ENCODE measurements around the gene FNIP1.
"Not testable (repeated sequence)": the region's sequence is repeated elsewhere in the genome, so short reads cannot be mapped to it uniquely, and the experiment has no call there.

The FNIP1 gene

GRCh38 chr5:131684595-131684994 is 112.2 kb downstream of the FNIP1 start:
- in situ Hi-C loops (cut with HindIII; ENCODE audit: low sequenced_read_pairs) = no loop called here
- H3K4me3 ChIP-seq (ENCODE audit: low read depth, low read length) = no peak overlapping the region
- DNase-seq (ENCODE audit: low read depth, low spot score) = no peak
- no peak for TF ChIP-seq CTCF (IDR thresholded peaks at IDR 0.05; ENCODE audit: low read depth, low read length)

- no peak overlapping the region for H3K4me3 ChIP-seq (ENCODE audit: low read depth, low read length)
- DNase-seq (ENCODE audit: low read depth, low spot score) = no peak
- in situ Hi-C loops (cut with HindIII; ENCODE audit: low sequenced_read_pairs) = no loop called here
- no peak for TF ChIP-seq CTCF (IDR thresholded peaks at IDR 0.05; ENCODE audit: low read depth, low read length)
Measured at GRCh38 chr5:131684051-131684450, 112.8 kb downstream of the FNIP1 start.

- no peak for DNase-seq (ENCODE audit: low read depth, low spot score)
- in situ Hi-C loops (cut with HindIII; ENCODE audit: low sequenced_read_pairs) = no loop called here
- no peak overlapping the region for H3K4me3 ChIP-seq (ENCODE audit: low read depth, low read length)
- TF ChIP-seq CTCF (IDR thresholded peaks at IDR 0.05; ENCODE audit: low read depth, low read length) = no peak
Measured at GRCh38 chr5:131682826-131683225, 114.0 kb downstream of the FNIP1 start.

GRCh38 chr5:131682175-131682574 is 114.6 kb downstream of the FNIP1 start:
- TF ChIP-seq CTCF (IDR thresholded peaks at IDR 0.05; ENCODE audit: low read depth, low read length) = no peak
- no peak overlapping the region for H3K4me3 ChIP-seq (ENCODE audit: low read depth, low read length)
- in situ Hi-C loops (cut with HindIII; ENCODE audit: low sequenced_read_pairs) = no loop called here
- no peak for DNase-seq (ENCODE audit: low read depth, low spot score)

GRCh38 chr5:131679911-131680310 is 116.9 kb downstream of the FNIP1 start:
- no peak for TF ChIP-seq CTCF (IDR thresholded peaks at IDR 0.05; ENCODE audit: low read depth, low read length)
- no peak overlapping the region for H3K4me3 ChIP-seq (ENCODE audit: low read depth, low read length)
- in situ Hi-C loops (cut with HindIII; ENCODE audit: low sequenced_read_pairs) = no loop called here
- peak; percentile 69 for DNase-seq (ENCODE audit: low read depth, low spot score)

- in situ Hi-C loops (cut with HindIII; ENCODE audit: low sequenced_read_pairs); DNase-seq (ENCODE audit: low read depth, low spot score); H3K4me3 ChIP-seq (ENCODE audit: low read depth, low read length): not testable (repeated sequence)
Measured at GRCh38 chr5:131678273-131678672, 118.5 kb downstream of the FNIP1 start.

GRCh38 chr5:131677115-131677514 is 119.7 kb downstream of the FNIP1 start:
- H3K4me3 ChIP-seq (ENCODE audit: low read depth, low read length) = no peak overlapping the region
- no peak for DNase-seq (ENCODE audit: low read depth, low spot score)
- no peak for TF ChIP-seq CTCF (IDR thresholded peaks at IDR 0.05; ENCODE audit: low read depth, low read length)
- in situ Hi-C loops (cut with HindIII; ENCODE audit: low sequenced_read_pairs) = no loop called here

All from astrocyte of the spinal cord (primary cell).